OCI-LY7 (cell line): ENCODE data around the gene ZDHHC13. TPM values are rescaled to one million over a fixed set of nuclear protein-coding genes. Genes with fewer than 3 reads are reported as not detected.

Experiments used
- BruUV-seq: library from RNA; stranded (reverse); fragments of 400-500 nt; replicated peaks from 2 replicates; lab custom pipeline; 2021; lab: Mats Ljungman, UMichigan
- CTCF ChIA-PET: fragments of 300-600 bp; sonication (Branson Sonifier 250); formaldehyde crosslinking; loops from one replicate; lab custom pipeline; 2022; ENCODE audit warnings: antibody characterized with exemption; ENCODE audit not compliant: unreplicated experiment; lab: Charles Lee
- POLR2A ChIA-PET: fragments of 300-600 bp; sonication (Branson Sonifier 250); formaldehyde crosslinking; loops from one replicate; lab custom pipeline; 2022; ENCODE audit warnings: antibody characterized with exemption; lab: Charles Lee
- DNase-seq: peaks from one replicate; pipeline ENCODE4 v3.0.0-alpha.2; 2015; ENCODE audit warnings: low spot score
- H2AFZ ChIP-seq: fragments of 200-600 bp; sonication (generic), shearing (Covaris generic); 2 replicates; pipeline ENCODE4 v1.6.1; 2014; ENCODE audit warnings: mild to moderate bottlenecking, antibody characterized with exemption, low read length, moderate library complexity
- H3K27ac ChIP-seq: fragments of 200-600 bp; sonication (generic); 2 replicates; pipeline ENCODE4 v1.5.1; 2014; ENCODE audit warnings: mixed run types, low read depth, mild to moderate bottlenecking, moderate library complexity, low read length, inconsistent platforms; ENCODE audit not compliant: poor library complexity, severe bottlenecking
- H3K36me3 ChIP-seq: fragments of 200-600 bp; sonication (generic); 2 replicates; pipeline ENCODE4 v1.6.1; 2014; ENCODE audit warnings: mild to moderate bottlenecking, antibody characterized with exemption, low read length, moderate library complexity, mixed read lengths; ENCODE audit not compliant: insufficient read depth
- H3K4me1 ChIP-seq: fragments of 200-600 bp; sonication (generic); 2 replicates; pipeline ENCODE4 v1.5.1; 2014; ENCODE audit warnings: mild to moderate bottlenecking, low read length; ENCODE audit not compliant: insufficient read depth, poor library complexity, severe bottlenecking
- H3K4me2 ChIP-seq: fragments of 200-600 bp; sonication (generic); 2 replicates; pipeline ENCODE4 v1.6.1; 2014; ENCODE audit warnings: mild to moderate bottlenecking, low read length
- H3K4me3 ChIP-seq: fragments of 200-600 bp; sonication (generic); 2 replicates; pipeline ENCODE4 v1.5.1; 2014; ENCODE audit warnings: mild to moderate bottlenecking, low read depth, low read length; ENCODE audit not compliant: poor library complexity, severe bottlenecking
- H3K79me2 ChIP-seq: fragments of 200-600 bp; sonication (generic); 2 replicates; pipeline ENCODE4 v1.6.1; 2016; ENCODE audit warnings: low read depth, mild to moderate bottlenecking, low read length, moderate library complexity, mixed read lengths; ENCODE audit not compliant: insufficient read depth
- H3K9me2 ChIP-seq: fragments of 200-600 bp; sonication (generic); 2 replicates; pipeline ENCODE4 v1.6.1; 2016; ENCODE audit warnings: mild to moderate bottlenecking, low read length, mixed read lengths; ENCODE audit not compliant: insufficient read depth
- H3K9me3 ChIP-seq: fragments of 200-600 bp; sonication (generic); 2 replicates; pipeline ENCODE4 v1.6.1; 2014; ENCODE audit warnings: mild to moderate bottlenecking, mixed run types, low read length, mixed read lengths
- H4K20me1 ChIP-seq: fragments of 200-600 bp; sonication (generic); 2 replicates; pipeline ENCODE4 v1.6.1; 2014; ENCODE audit warnings: mild to moderate bottlenecking, antibody characterized with exemption, low read length, moderate library complexity, mixed read lengths; ENCODE audit not compliant: insufficient read depth
- EZH2phosphoT487 ChIP-seq: fragments of 200-600 bp; sonication (generic); IDR thresholded peaks from 2 replicates; pipeline ENCODE4 v1.6.1; 2018; ENCODE audit warnings: low read depth, borderline replicate concordance, mild to moderate bottlenecking, mixed run types, antibody characterized with exemption, low read length, moderate library complexity, mixed read lengths
- intact Hi-C: fragments of 100-400 bp; cut with micrococcal nuclease; formaldehyde crosslinking; loops from one replicate; pipeline ENCODE4 v1.10.0; 2022; ENCODE audit not compliant: unreplicated experiment
- total RNA-seq, 2 experiments: library from RNA; depleted of rRNA in 1 of 2; stranded (reverse); fragments of >200 nt in 1 of 2; shearing (Covaris generic) in 1 of 2; gene quantifications; 2 replicates each; pipeline ENCODE4 v1.2.3, GENCODE V29; 2014 to 2022
- TF ChIP-seq, protein P1 (sequence below): fragments of 200-600 bp; sonication (generic); conservative IDR thresholded peaks from 2 replicates; pipeline ENCODE4 v1.5.1; 2014; ENCODE audit warnings: mild to moderate bottlenecking, antibody characterized with exemption, low read length, moderate library complexity, mixed read lengths

The ZDHHC13 gene
- total RNA-seq, 2 experiments from 2014 or later = 25.0 to 28.1 TPM

DNA sequence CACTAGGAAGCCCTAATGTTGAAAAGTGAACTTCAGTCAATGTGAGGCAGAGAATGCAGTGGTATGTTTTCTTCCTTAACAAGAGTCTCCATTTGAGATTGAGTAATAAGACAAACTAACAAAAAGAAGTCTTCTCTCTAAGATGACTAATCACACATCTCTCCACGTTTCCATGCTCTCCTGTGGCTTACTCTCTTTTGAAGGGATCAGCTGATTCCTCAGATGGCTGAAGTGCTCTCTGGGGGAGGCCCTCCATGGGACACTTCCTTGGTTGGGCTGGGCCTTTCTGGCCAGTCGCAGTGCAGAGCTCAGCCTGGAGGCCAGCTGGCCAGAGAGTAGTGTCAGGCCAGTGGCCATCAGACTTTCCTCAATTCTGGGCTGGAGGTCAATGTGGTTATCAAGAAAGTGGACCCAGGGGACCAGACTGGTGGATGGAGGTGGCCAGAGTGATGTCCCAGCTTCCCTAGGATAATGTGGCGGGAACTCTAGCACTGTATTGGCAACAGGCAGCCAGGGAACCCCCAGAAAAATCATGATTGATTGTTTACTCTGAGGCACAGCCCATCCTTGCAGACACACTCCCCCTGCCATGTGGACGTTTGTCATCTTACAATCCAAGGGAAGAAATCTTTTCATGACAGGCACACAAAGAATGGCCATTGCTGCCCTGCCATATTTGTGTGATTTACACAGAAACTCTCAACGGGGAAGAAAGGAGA, 70.3 kb downstream of the ZDHHC13 start:
- Histone ChIP-seq H3K79me2 (no peaks in the 10 kb centered on the region), H3K27ac (no peak overlapping the region), H3K9me3 (no peaks in the 10 kb centered on the region), H3K4me3 (no peak overlapping the region), H2AFZ (no peak overlapping the region), H3K9me2 (no peaks in the 10 kb centered on the region), H3K36me3 (no peaks in the 10 kb centered on the region), H4K20me1 (no peaks in the 10 kb centered on the region), H3K4me1 (no peaks in the 10 kb centered on the region), H3K4me2 (no peak overlapping the region)
- TF ChIP-seq, protein P1, sequence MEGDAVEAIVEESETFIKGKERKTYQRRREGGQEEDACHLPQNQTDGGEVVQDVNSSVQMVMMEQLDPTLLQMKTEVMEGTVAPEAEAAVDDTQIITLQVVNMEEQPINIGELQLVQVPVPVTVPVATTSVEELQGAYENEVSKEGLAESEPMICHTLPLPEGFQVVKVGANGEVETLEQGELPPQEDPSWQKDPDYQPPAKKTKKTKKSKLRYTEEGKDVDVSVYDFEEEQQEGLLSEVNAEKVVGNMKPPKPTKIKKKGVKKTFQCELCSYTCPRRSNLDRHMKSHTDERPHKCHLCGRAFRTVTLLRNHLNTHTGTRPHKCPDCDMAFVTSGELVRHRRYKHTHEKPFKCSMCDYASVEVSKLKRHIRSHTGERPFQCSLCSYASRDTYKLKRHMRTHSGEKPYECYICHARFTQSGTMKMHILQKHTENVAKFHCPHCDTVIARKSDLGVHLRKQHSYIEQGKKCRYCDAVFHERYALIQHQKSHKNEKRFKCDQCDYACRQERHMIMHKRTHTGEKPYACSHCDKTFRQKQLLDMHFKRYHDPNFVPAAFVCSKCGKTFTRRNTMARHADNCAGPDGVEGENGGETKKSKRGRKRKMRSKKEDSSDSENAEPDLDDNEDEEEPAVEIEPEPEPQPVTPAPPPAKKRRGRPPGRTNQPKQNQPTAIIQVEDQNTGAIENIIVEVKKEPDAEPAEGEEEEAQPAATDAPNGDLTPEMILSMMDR = no peak
- no peak for TF ChIP-seq EZH2phosphoT487
- CTCF ChIA-PET = no interaction called here
- intact Hi-C loops = no loop called here
- POLR2A ChIA-PET = no interaction called here
- BruUV-seq = no TSS peak
- DNase-seq = no peak

DNA sequence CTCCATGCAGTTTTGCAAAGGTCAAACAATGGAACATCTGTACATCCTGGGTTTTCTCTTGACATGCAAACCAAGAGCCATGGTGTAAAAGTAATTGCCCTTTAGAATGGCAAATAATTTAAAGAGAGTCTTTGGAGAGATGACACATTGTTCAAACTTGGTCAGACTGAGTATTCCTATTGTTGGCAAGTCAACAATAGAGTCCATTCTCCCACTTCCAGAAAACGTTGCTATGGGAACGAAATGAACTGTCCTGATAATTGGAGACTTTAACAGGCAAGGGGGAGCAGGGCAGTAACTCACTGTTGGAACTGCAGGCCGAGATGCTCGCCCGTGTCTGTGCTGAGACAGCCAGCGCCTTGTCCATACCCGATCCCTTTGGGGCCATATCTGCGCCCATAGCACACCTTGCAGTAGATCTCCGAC, 70.9 kb downstream of the ZDHHC13 start:
- Histone ChIP-seq H3K9me3 (no peaks in the 10 kb centered on the region), H3K4me3 (no peak overlapping the region), H3K79me2 (no peaks in the 10 kb centered on the region), H3K9me2 (no peaks in the 10 kb centered on the region), H2AFZ (no peak overlapping the region), H4K20me1 (no peaks in the 10 kb centered on the region), H3K4me1 (no peaks in the 10 kb centered on the region), H3K36me3 (no peaks in the 10 kb centered on the region), H3K4me2 (no peak overlapping the region), H3K27ac (no peak overlapping the region)
- BruUV-seq = no TSS peak
- no peak for DNase-seq
- TF ChIP-seq, protein P1 = no peak
- TF ChIP-seq EZH2phosphoT487 = no peak
- POLR2A ChIA-PET = no interaction called here
- CTCF ChIA-PET = no interaction called here
- intact Hi-C loops = no loop called here

GRCh38 chr11:19191530-19192169, 74.7 kb downstream of the ZDHHC13 start:
- POLR2A ChIA-PET = no interaction called here
- TF ChIP-seq, protein P1 = no peak
- TF ChIP-seq EZH2phosphoT487 = no peak
- H3K9me2 ChIP-seq = no peaks in the 10 kb centered on the region
- H3K4me2 ChIP-seq = no peak overlapping the region
- no peaks in the 10 kb centered on the region for H4K20me1 ChIP-seq
- no peaks in the 10 kb centered on the region for H3K36me3 ChIP-seq
- no peak overlapping the region for H3K27ac ChIP-seq
- CTCF ChIA-PET = interaction anchor here (0.5 kb wide), 1 partner anchor 158 kb away, joined by 3 read pairs; no protein-coding TSS in a partner anchor
- H3K79me2 ChIP-seq = no peaks in the 10 kb centered on the region
- no peak overlapping the region for H3K4me3 ChIP-seq
- H2AFZ ChIP-seq = no peak overlapping the region
- BruUV-seq = no TSS peak
- no peaks in the 10 kb centered on the region for H3K9me3 ChIP-seq
- DNase-seq = no peak
- no peaks in the 10 kb centered on the region for H3K4me1 ChIP-seq
- intact Hi-C loops = no loop called here
